HepG2 (cell line): Measurements from ENCODE around the gene LSMEM2. TPM values are rescaled to one million over a fixed set of nuclear protein-coding genes. Genes with fewer than 3 reads are reported as not detected.

Experiments
- BHLHE40 ChIP-seq: IDR thresholded peaks from 2 replicates; pipeline ENCODE4 v1.6.1; 2011; ENCODE audit warnings: low read length, improper control_type of control experiment
- CBFB ChIP-seq: sonication (generic); formaldehyde crosslinking; IDR thresholded peaks from 2 replicates; pipeline ENCODE4 v1.4.0; 2020; ENCODE audit warnings: missing genetic modification reagents
- CBX1 ChIP-seq: IDR thresholded peaks from one replicate; pipeline ENCODE4 v1.6.1; 2016; ENCODE audit warnings: antibody characterized with exemption, low read depth
- DPF2 ChIP-seq: sonication (generic); formaldehyde crosslinking; IDR thresholded peaks from 2 replicates; pipeline ENCODE4 v1.4.0; 2020; ENCODE audit warnings: mild to moderate bottlenecking, low read depth, missing genetic modification reagents, borderline replicate concordance
- FOXJ3 ChIP-seq: sonication (generic); formaldehyde crosslinking; IDR thresholded peaks from 2 replicates; pipeline ENCODE4 v1.4.0; 2020; ENCODE audit warnings: missing genetic modification reagents, mild to moderate bottlenecking, borderline replicate concordance
- HDAC1 ChIP-seq: sonication (generic); formaldehyde crosslinking; IDR thresholded peaks from 2 replicates; pipeline ENCODE4 v1.5.1; 2020; ENCODE audit warnings: mild to moderate bottlenecking, missing genetic modification reagents
- HNRNPK ChIP-seq: fragments of 200-400 bp; formaldehyde crosslinking; IDR thresholded peaks from 2 replicates; pipeline ENCODE4 v1.6.1; 2018; ENCODE audit warnings: low read length, low read depth, moderate library complexity, mild to moderate bottlenecking; ENCODE audit not compliant: poor library complexity, severe bottlenecking
- NFRKB ChIP-seq: fragments of 450-650 bp; IDR thresholded peaks from 2 replicates; pipeline ENCODE4 v1.6.1; 2017
- SMYD3 ChIP-seq: sonication (generic); formaldehyde crosslinking; IDR thresholded peaks from 2 replicates; pipeline ENCODE4 v1.8.1; 2023; ENCODE audit warnings: mild to moderate bottlenecking, missing genetic modification reagents
- SP2 ChIP-seq: sonication (generic); formaldehyde crosslinking; IDR thresholded peaks from 2 replicates; pipeline ENCODE4 v1.5.1; 2020; ENCODE audit warnings: mild to moderate bottlenecking, missing genetic modification reagents
- TBL1XR1 ChIP-seq: fragments of 150-350 bp; IDR thresholded peaks from 2 replicates; pipeline ENCODE4 v1.6.1; 2014; ENCODE audit warnings: borderline replicate concordance, low read length; ENCODE audit not compliant: partially characterized antibody
- TCF7L2 ChIP-seq: IDR thresholded peaks from 2 replicates; pipeline ENCODE4 v1.6.1; 2011; ENCODE audit warnings: mild to moderate bottlenecking, low read depth, low read length, moderate library complexity
- TOPORS ChIP-seq: sonication (generic); formaldehyde crosslinking; IDR thresholded peaks from 2 replicates; pipeline ENCODE4 v1.8.0; 2023; ENCODE audit warnings: mild to moderate bottlenecking, missing genetic modification reagents
- YEATS2 ChIP-seq: sonication (generic); formaldehyde crosslinking; IDR thresholded peaks from 2 replicates; pipeline ENCODE4 v1.4.0; 2020; ENCODE audit warnings: missing genetic modification reagents, borderline replicate concordance
- ZFP36 ChIP-seq: fragments of 150-350 bp; IDR thresholded peaks from 2 replicates; pipeline ENCODE4 v1.6.1; 2018; ENCODE audit warnings: borderline replicate concordance, low read length, low read depth; ENCODE audit not compliant: partially characterized antibody
- ZNF143 ChIP-seq: sonication (generic); formaldehyde crosslinking; IDR thresholded peaks from 2 replicates; pipeline ENCODE4 v1.4.0; 2020; ENCODE audit warnings: missing genetic modification reagents
- ZNF256 ChIP-seq: sonication (generic); formaldehyde crosslinking; conservative IDR thresholded peaks from 2 replicates; pipeline ENCODE4 v1.4.0; 2020; ENCODE audit warnings: missing genetic modification reagents
- ZNF382 ChIP-seq: sonication (generic); formaldehyde crosslinking; IDR thresholded peaks from 2 replicates; pipeline ENCODE4 v1.5.0; 2020; ENCODE audit warnings: missing genetic modification reagents, mild to moderate bottlenecking, borderline replicate concordance
- ZNF720 ChIP-seq: sonication (generic); formaldehyde crosslinking; IDR thresholded peaks from 2 replicates; pipeline ENCODE4 v1.4.0; 2020; ENCODE audit warnings: missing genetic modification reagents
- ZNF737 ChIP-seq: sonication (generic); formaldehyde crosslinking; IDR thresholded peaks from 2 replicates; pipeline ENCODE4 v1.5.0; 2020; ENCODE audit warnings: missing genetic modification reagents, mild to moderate bottlenecking, borderline replicate concordance
- ZNF777 ChIP-seq: sonication (generic); formaldehyde crosslinking; IDR thresholded peaks from 2 replicates; pipeline ENCODE4 v1.4.0; 2020; ENCODE audit warnings: missing genetic modification reagents
- polyA plus RNA-seq, 8 experiments: library from polyadenylated mRNA; depleted of rRNA in 3 of 8; stranded (reverse) in 7 of 8; unstranded in 1 of 8; fragments of >200 nt; fragmentation: Illumina TruSeq in 4 of 8; extraction: Trizol in 4 of 8; gene quantifications; 2 replicates each; pipeline versions ENCODE4 v1.2.1 to v1.2.3, GENCODE V29; 2011 to 2016; ENCODE audit warnings: low read depth in 4 of 8, missing spikeins in 1 of 8, mixed read lengths in 1 of 8; ENCODE audit not compliant: insufficient read depth in 1 of 8
- total RNA-seq, 5 experiments: library from RNA; depleted of rRNA; stranded (reverse); fragments of >200 nt; fragmentation: Illumina TruSeq; extraction: Trizol; gene quantifications; 2 replicates each; pipeline ENCODE4 v1.2.3, GENCODE V29; 2016; ENCODE audit warnings: low read depth in 1 of 5
- TF ChIP-seq, protein P1 (sequence below): sonication (generic); formaldehyde crosslinking; IDR thresholded peaks from 2 replicates; pipeline ENCODE4 v1.4.0; 2020; ENCODE audit warnings: missing genetic modification reagents, low read depth, mild to moderate bottlenecking, borderline replicate concordance
- TF ChIP-seq, protein P2 (sequence below): sonication (generic); formaldehyde crosslinking; IDR thresholded peaks from 2 replicates; pipeline ENCODE4 v1.4.0; 2020; ENCODE audit warnings: missing genetic modification reagents, borderline replicate concordance
- TF ChIP-seq, protein P3 (sequence below): sonication (generic); formaldehyde crosslinking; IDR thresholded peaks from 2 replicates; pipeline ENCODE4 v1.5.1; 2020; ENCODE audit warnings: missing genetic modification reagents, mild to moderate bottlenecking, borderline replicate concordance
- TF ChIP-seq, protein P4 (sequence below): sonication (generic); formaldehyde crosslinking; IDR thresholded peaks from 2 replicates; pipeline ENCODE4 v1.4.0; 2020; ENCODE audit warnings: missing genetic modification reagents
- TF ChIP-seq, protein P5 (sequence below): IDR thresholded peaks from 2 replicates; pipeline ENCODE4 v1.6.1; 2012; ENCODE audit warnings: inconsistent platforms

The LSMEM2 gene
- total and polyA plus RNA-seq, 2 of the 13 experiments (the other 11 are each of a cell fraction or from before 2014, with no cell fraction given): 0.07 to 0.41 TPM

DNA sequence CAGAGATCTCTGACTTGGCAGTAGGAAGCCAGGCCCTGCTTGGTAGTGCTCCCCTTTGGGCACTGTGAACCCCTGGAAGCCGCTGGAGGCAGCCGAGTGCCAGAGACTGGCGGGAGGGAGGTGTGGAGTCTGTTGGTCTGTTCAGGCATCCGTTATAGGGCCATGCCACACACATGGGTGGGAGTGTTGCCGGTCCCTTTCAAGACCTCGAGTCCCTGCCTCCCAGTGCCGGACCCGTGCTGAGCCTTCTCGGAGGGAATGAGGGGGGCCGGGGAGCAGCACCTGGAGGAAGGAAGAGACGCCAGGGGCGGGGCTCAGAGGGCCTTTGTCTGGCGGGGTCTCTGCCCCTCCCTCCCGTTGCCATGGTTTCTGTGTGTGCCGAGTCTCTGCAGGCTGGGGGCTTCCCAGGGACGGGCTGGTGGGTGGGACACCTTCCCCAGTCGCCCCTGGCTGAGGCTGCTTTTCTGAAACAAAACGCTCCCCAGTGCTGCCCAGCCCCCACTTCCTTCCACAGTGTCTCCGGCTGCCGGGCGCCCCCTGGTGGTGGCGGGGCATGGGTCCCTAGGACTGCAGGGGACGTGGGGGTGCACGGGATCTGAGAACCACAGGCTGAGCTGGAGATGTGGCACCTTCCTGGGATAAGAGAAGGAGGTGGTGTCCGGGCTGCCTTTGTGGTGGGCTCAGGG lies 32.9 kb upstream of the LSMEM2 start (continued):
- TF ChIP-seq, protein P1, sequence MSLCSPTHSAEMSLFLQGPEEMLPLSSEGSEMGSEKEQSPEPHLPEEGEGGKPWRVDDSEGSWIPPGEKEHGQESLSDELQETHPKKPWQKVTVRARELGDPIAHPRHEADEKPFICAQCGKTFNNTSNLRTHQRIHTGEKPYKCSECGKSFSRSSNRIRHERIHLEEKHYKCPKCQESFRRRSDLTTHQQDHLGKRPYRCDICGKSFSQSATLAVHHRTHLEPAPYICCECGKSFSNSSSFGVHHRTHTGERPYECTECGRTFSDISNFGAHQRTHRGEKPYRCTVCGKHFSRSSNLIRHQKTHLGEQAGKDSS: peak; percentile 67; the same call in 1 of the 2 replicates
- no peak for TF ChIP-seq NFRKB
- no peak for TF ChIP-seq ZNF382 (CRISPR knock-in tag)
- TF ChIP-seq, protein P2, sequence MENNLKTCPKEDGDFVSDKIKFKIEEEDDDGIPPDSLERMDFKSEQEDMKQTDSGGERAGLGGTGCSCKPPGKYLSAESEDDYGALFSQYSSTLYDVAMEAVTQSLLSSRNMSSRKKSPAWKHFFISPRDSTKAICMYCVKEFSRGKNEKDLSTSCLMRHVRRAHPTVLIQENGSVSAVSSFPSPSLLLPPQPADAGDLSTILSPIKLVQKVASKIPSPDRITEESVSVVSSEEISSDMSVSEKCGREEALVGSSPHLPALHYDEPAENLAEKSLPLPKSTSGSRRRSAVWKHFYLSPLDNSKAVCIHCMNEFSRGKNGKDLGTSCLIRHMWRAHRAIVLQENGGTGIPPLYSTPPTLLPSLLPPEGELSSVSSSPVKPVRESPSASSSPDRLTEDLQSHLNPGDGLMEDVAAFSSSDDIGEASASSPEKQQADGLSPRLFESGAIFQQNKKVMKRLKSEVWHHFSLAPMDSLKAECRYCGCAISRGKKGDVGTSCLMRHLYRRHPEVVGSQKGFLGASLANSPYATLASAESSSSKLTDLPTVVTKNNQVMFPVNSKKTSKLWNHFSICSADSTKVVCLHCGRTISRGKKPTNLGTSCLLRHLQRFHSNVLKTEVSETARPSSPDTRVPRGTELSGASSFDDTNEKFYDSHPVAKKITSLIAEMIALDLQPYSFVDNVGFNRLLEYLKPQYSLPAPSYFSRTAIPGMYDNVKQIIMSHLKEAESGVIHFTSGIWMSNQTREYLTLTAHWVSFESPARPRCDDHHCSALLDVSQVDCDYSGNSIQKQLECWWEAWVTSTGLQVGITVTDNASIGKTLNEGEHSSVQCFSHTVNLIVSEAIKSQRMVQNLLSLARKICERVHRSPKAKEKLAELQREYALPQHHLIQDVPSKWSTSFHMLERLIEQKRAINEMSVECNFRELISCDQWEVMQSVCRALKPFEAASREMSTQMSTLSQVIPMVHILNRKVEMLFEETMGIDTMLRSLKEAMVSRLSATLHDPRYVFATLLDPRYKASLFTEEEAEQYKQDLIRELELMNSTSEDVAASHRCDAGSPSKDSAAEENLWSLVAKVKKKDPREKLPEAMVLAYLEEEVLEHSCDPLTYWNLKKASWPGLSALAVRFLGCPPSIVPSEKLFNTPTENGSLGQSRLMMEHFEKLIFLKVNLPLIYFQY (CRISPR knock-in tag): no peak
- TF ChIP-seq SP2 (CRISPR knock-in tag): no peak
- no peak for TF ChIP-seq ZFP36
- TF ChIP-seq CBFB: no peak
- no peak for TF ChIP-seq ZNF737 (CRISPR knock-in tag)
- TF ChIP-seq ZNF777: 0 out of 2 replicates have a peak, but pooled peaks have one; percentile 41
- TF ChIP-seq, protein P3, sequence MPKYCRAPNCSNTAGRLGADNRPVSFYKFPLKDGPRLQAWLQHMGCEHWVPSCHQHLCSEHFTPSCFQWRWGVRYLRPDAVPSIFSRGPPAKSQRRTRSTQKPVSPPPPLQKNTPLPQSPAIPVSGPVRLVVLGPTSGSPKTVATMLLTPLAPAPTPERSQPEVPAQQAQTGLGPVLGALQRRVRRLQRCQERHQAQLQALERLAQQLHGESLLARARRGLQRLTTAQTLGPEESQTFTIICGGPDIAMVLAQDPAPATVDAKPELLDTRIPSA: no peak
- TF ChIP-seq, protein P4, sequence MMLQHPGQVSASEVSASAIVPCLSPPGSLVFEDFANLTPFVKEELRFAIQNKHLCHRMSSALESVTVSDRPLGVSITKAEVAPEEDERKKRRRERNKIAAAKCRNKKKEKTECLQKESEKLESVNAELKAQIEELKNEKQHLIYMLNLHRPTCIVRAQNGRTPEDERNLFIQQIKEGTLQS: no peak
- TF ChIP-seq, protein P5, sequence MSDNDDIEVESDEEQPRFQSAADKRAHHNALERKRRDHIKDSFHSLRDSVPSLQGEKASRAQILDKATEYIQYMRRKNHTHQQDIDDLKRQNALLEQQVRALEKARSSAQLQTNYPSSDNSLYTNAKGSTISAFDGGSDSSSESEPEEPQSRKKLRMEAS: no peak
- TF ChIP-seq ZNF720 (CRISPR knock-in tag): no peak
- no peak for TF ChIP-seq TOPORS (CRISPR knock-in tag)
- no peak for TF ChIP-seq FOXJ3
- TF ChIP-seq DPF2 (CRISPR knock-in tag): no peak
- peak; percentile 69; the same call in 1 of the 2 replicates for TF ChIP-seq HDAC1 (CRISPR knock-in tag)
- no peak for TF ChIP-seq ZNF256 (CRISPR knock-in tag)
- TF ChIP-seq YEATS2 (CRISPR knock-in tag): no peak
- TF ChIP-seq HNRNPK: no peak
- TF ChIP-seq TCF7L2: no peak
- TF ChIP-seq BHLHE40: peak; percentile 47; the same call in 1 of the 2 replicates
- TF ChIP-seq ZNF143 (CRISPR knock-in tag): no peak
- TF ChIP-seq TBL1XR1: no peak
- TF ChIP-seq SMYD3: no peak
- no peak for TF ChIP-seq CBX1
